HG02571 (cell line): ENCODE data around the gene MTCP1.

ENCODE experiments used
- ATAC-seq: cut with Tn5 transposase; IDR thresholded peaks from one replicate; pipeline ENCODE4 v1.9.1; 2021; ENCODE audit warnings: mild to moderate bottlenecking, moderate library complexity; ENCODE audit not compliant: unreplicated experiment

Gene MTCP1

DNA sequence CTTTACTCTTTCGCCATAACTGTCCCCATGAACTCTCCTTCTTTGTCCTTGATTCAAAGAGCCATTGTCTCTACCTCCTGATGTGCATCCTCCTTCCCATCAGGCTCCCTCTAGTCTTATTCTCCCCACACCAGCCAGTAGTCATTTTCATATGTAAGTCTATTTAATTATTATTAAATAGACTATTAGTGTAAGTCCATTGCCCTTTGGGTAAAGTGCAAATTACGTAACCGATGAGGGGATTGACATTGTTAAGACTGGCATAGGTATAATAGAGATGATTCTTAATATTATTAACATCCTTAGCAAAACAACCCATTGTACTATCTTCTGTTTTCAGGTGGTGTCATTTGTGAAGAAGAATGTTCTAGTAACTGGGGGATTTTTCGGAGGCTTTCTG is 16.7 kb downstream of the MTCP1 start:
- no peak for ATAC-seq

GRCh38 chrX:155053656-155054055 is 17.3 kb downstream of the MTCP1 start:
- no peak for ATAC-seq

GRCh38 chrX:155052738-155053498 is 18.0 kb downstream of the MTCP1 start:
- ATAC-seq, result no peak

DNA sequence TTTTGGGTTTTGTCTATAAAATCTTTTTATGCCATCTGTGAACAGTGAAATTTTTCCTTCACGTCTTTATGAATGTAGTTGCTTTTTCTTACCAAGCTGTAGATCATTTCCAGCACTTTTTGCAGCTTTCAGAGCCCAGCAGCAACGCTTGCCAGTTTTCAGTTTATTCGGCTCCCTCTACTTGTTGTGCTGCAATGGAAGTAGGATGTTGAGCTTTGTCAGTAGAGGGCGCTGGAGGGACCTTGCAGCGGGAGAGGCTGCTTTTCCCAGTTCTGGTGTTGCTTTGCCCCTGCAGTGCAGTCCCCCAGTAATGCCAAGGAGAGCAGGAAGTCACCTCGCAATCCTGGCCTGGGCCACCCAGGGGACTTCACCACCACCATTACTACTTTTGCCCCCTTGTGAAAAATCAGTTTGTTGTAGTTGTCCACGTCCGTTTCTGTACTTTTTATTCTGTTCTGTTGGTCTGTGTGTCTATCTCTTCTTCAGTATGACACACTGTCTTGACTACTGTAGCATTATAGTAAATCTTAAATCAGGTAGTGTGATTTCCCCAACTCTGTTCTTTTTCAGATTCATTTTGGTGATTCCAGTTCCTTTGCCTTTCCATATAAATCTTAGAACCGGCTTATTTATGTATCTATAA is 21.8 kb downstream of the MTCP1 start:
- no peak for ATAC-seq

- ATAC-seq, result no peak
Observed at GRCh38 chrX:155046811-155047528, 24.0 kb downstream of the MTCP1 start.

DNA sequence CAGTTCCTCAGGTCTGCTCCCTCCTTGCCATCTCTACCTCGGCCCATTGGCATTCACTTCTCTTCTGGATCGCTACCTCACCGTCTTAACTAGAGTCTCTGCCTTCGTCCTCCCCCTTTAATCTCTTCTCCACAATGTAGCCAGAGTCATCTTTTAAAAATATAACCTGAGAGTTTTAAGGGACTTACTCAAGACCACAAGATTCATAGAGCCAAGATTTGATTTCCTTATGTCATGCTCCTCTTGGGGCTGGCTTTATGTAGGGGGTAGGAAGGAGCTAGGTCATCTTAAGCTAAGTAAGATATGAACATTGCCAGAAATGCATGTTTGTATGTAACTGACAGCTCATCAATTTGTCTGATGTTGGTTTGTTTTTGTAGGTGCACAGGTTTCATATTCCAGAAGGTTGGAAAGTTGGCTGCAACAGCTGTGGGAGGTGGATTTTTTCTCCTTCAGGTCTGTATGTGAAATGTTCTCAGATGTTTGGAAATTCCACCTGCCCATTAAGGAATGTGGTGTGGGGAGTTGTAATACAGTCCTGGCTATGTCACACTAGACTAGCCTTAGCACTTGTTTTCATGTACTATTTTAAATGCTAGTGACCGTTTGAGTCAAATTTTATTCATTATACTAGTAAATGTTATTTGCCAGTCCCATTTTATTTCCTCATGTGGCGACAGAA is 24.7 kb downstream of the MTCP1 start:
- no peak for ATAC-seq

DNA sequence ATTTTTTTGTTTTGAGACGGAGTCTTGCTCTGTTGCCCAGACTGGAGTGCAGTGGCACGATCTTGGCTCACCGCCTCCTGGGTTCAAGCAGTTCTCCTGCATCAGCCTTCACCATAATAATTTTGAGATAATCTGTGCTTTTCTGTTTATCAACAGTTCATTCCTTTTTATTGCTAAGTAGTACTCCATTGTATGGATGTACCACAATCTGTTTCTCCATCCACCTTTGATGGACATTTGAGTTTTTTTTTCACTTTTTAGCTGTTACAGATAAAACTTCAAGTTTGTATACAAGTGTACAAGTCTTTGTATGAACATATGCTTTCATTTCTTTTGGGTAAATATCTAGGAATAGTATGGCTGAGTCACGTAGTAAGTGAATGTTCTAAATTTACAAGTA is 35.2 kb downstream of the MTCP1 start:
- no peak for ATAC-seq

GRCh38 chrX:155031657-155032056 is 39.3 kb downstream of the MTCP1 start:
- no peak for ATAC-seq

DNA sequence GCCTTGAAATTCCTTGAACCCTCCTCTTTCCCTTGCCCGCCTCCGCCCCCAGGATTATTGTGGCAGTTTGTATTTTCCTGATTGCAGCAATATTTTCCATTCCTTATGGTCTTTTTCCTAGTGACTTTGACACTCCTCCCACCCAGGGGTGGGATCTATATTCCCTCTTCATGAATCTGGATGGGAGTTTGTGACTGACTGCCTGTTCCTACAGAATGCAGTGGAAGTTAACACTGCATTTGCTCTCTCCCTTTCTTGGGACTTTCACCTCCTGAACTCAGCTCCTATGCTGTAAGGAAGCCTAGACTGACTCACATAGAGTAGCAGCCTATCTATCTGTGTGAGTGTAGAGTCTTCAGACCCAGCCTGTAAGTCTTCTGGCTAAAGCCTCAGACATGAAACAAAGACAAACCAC is 42.1 kb downstream of the MTCP1 start:
- ATAC-seq, result no peak

DNA sequence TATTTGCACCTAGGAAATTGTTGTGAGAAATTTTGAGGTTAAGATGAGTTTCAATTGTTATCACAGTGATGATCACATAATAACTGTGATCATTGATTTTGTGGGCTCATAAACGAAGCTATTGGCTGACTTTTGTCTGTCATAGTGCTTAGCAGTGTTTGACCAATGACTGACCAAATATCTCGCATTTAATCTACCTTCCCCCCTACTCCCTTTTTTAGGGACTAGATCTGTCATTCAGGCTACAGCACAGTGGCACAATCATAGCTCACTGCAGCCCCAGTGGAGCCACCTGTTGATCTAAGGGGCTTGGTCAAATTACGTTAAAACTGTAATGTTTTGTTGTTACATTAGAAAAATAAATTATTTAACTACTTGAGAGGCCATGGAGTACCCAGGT is 42.8 kb downstream of the MTCP1 start:
- no peak for ATAC-seq

DNA sequence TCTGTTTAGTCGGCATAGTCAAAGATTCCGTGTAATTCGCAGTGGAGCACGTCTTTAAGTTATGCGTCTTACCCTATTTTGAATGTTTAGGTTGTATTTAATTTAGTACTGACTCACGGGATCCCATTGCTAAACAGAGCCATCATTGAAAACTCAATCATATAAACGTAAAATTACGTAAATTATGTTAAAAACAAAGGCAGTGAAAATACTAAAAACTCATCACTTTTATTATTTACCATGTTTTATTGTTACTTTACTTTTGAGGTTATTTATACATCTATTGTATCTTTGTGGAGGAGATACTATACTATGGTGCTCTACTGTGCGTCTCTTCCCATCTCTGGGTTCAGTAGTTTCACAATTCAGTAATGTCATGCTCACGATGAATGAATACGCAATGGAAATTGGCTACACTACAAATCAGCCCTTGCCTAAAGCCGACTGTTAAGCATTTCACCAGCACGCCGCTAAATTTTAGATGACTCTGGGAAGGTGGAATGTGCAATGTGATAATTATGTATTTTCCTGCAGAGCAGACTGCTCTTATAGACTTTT is 43.3 kb downstream of the MTCP1 start:
- ATAC-seq, result no peak

DNA sequence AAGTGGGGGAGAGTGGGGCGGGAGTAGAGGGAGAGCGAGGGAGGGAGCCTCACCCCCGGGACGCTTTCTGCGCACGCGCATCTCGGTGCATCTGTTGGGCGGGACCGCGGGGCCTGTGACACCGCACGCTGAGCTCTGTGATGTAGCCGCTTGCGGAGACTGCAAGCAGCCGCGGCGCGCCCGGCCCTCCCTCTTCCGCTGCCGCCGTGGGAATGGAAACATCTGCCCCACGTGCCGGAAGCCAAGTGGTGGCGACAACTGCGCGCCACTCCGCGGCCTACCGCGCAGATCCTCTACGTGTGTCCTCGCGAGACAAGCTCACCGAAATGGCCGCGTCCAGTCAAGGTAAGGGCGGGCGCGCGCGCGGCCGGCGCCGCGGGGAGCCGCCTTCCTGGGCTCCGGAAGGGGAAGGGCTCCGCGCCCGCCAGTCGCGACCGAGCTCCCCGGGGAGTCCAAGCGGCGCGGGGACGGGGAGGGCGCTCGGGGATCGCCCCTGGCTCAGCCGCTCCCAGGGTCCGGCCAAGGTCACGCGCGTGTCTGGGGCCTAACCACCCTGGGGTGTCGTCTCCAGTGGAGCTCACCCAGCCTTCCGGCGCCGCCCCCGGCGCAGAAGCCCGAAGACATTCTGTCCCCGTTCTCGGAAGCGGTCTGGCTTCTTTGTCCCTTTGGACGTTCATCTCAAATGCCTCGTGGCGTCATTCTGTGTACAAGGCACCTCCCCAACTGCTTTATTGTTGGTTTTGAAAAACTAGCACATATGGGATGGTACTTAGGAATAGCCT is 44.0 kb downstream of the MTCP1 start, which contains the start of gene FUNDC2:
FUNDC2 (plus strand) TSS at position 118 of the 782 bp plus-strand sequence; CDS start at position 213, 95 bp downstream.
- peak; percentile 87 for ATAC-seq

DNA sequence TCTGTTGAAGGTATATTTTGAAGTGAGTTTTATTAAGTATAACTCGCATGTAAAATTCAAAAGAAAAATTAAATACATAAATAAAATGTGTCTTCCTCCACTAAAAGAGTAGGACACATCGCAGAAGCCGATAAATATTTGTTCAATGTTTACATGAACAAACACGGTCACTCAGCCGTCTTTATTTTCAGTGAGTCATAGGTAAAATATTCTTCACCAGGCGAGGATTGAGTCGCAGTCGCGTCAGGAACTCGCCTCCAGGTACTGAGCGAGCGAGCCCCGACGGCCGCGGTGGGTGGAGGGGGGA is 44.6 kb downstream of the MTCP1 start:
- no peak for ATAC-seq

- no peak for ATAC-seq
Observed at GRCh38 chrX:155023907-155024833, 46.8 kb downstream of the MTCP1 start.

GRCh38 chrX:155022585-155022984 is 48.4 kb downstream of the MTCP1 start, which contains the start of gene F8:
F8 (minus strand) TSS chrX:155022723; CDS start chrX:155022552, 171 bp downstream.
- ATAC-seq, result no peak

- no peak for ATAC-seq
Observed at GRCh38 chrX:155020591-155020990, 50.3 kb downstream of the MTCP1 start.
